ENCODE results near the gene TXNDC17. TPM values are rescaled to one million over a fixed set of nuclear protein-coding genes. Genes with fewer than 3 reads are reported as not detected.
A peak's percentile ranks its signal among the peaks of the same experiment; 100 is the strongest.

The TXNDC17 gene
- total RNA-seq, 1 donor from 2014 or later, result 193 TPM

GRCh38 chr17:6608321-6608720, 32.5 kb upstream of the TXNDC17 start:
- TF ChIP-seq CTCF (IDR thresholded peaks at IDR 0.05; ENCODE audit: insufficient read depth, low read length, poor library complexity, severe bottlenecking), result no peak
- DNase-seq (ENCODE audit: low read depth), result peak; percentile 45

GRCh38 chr17:6610011-6610410, 30.8 kb upstream of the TXNDC17 start:
- TF ChIP-seq CTCF (IDR thresholded peaks at IDR 0.05; ENCODE audit: insufficient read depth, low read length, poor library complexity, severe bottlenecking), result no peak
- no peaks in the 10 kb centered on the region for H3K27me3 ChIP-seq (ENCODE audit: control insufficient read depth, insufficient read depth, low read length)
- DNase-seq (ENCODE audit: low read depth), result no peak
- H3K36me3 ChIP-seq (ENCODE audit: control insufficient read depth, insufficient read depth, low read length), result no peaks in the 10 kb centered on the region
- H3K4me3 ChIP-seq (ENCODE audit: low read depth, low read length), result no peak overlapping the region

More at GRCh38 chr17:6608321-6608720, 32.5 kb upstream of the TXNDC17 start:
- H3K27me3 ChIP-seq (ENCODE audit: control insufficient read depth, insufficient read depth, low read length), result no peaks in the 10 kb centered on the region
- H3K4me3 ChIP-seq (ENCODE audit: low read depth, low read length), result no peak overlapping the region
- H3K36me3 ChIP-seq (ENCODE audit: control insufficient read depth, insufficient read depth, low read length), result no peaks in the 10 kb centered on the region

GRCh38 chr17:6611231-6611630, 29.6 kb upstream of the TXNDC17 start:
- no peak for DNase-seq (ENCODE audit: low read depth)
- Histone ChIP-seq H3K4me3 (ENCODE audit: low read depth, low read length) (no peak overlapping the region), H3K36me3 (ENCODE audit: control insufficient read depth, insufficient read depth, low read length) (no peaks in the 10 kb centered on the region), H3K27me3 (ENCODE audit: control insufficient read depth, insufficient read depth, low read length) (no peaks in the 10 kb centered on the region)
- no peak for TF ChIP-seq CTCF (IDR thresholded peaks at IDR 0.05; ENCODE audit: insufficient read depth, low read length, poor library complexity, severe bottlenecking)

GRCh38 chr17:6623941-6624340, 16.9 kb upstream of the TXNDC17 start:
- no peak for DNase-seq (ENCODE audit: low read depth)
- Histone ChIP-seq H3K27me3 (ENCODE audit: control insufficient read depth, insufficient read depth, low read length) (no peaks in the 10 kb centered on the region), H3K4me3 (ENCODE audit: low read depth, low read length) (no peak overlapping the region), H3K36me3 (ENCODE audit: control insufficient read depth, insufficient read depth, low read length) (no peaks in the 10 kb centered on the region)
- no peak for TF ChIP-seq CTCF (IDR thresholded peaks at IDR 0.05; ENCODE audit: insufficient read depth, low read length, poor library complexity, severe bottlenecking)

GRCh38 chr17:6626616-6627015, 14.2 kb upstream of the TXNDC17 start:
- TF ChIP-seq CTCF (IDR thresholded peaks at IDR 0.05; ENCODE audit: insufficient read depth, low read length, poor library complexity, severe bottlenecking), result no peak
- Histone ChIP-seq H3K4me3 (ENCODE audit: low read depth, low read length) (no peak overlapping the region), H3K36me3 (ENCODE audit: control insufficient read depth, insufficient read depth, low read length) (no peaks in the 10 kb centered on the region), H3K27me3 (ENCODE audit: control insufficient read depth, insufficient read depth, low read length) (no peaks in the 10 kb centered on the region)
- DNase-seq (ENCODE audit: low read depth), result no peak

GRCh38 chr17:6627019-6627418, 13.8 kb upstream of the TXNDC17 start:
- Histone ChIP-seq H3K27me3 (ENCODE audit: control insufficient read depth, insufficient read depth, low read length) (no peaks in the 10 kb centered on the region), H3K4me3 (ENCODE audit: low read depth, low read length) (no peak overlapping the region), H3K36me3 (ENCODE audit: control insufficient read depth, insufficient read depth, low read length) (no peaks in the 10 kb centered on the region)
- no peak for DNase-seq (ENCODE audit: low read depth)
- no peak for TF ChIP-seq CTCF (IDR thresholded peaks at IDR 0.05; ENCODE audit: insufficient read depth, low read length, poor library complexity, severe bottlenecking)
